ENCODE measurements around the gene POLD4. TPM values are rescaled to one million over a fixed set of nuclear protein-coding genes. Genes with fewer than 3 reads are reported as not detected.

POLD4 gene
- total and polyA plus RNA-seq, 2 of the 13 experiments (the other 11 are each of a cell fraction or from before 2014, with no cell fraction given), result 10.5 to 27.4 TPM

- TF ChIP-seq ZNF121 (CRISPR knock-in tag; IDR thresholded peaks at IDR 0.05), result no peak
- TF ChIP-seq SSRP1 (CRISPR knock-in tag; IDR thresholded peaks at IDR 0.05), result no peak
- no peak for TF ChIP-seq E2F1 (CRISPR knock-in tag; IDR thresholded peaks at IDR 0.05)
- no peak for TF ChIP-seq ZNF17 (CRISPR knock-in tag; IDR thresholded peaks at IDR 0.05)
- TF ChIP-seq ZNF263 (CRISPR knock-in tag; IDR thresholded peaks at IDR 0.05), result no peak
- no peak for TF ChIP-seq ELF4 (CRISPR knock-in tag; IDR thresholded peaks at IDR 0.05; ENCODE audit: borderline replicate concordance)
- TF ChIP-seq NFKBIZ (CRISPR knock-in tag; IDR thresholded peaks at IDR 0.05), result no peak
- TF ChIP-seq RERE (CRISPR knock-in tag; IDR thresholded peaks at IDR 0.05; ENCODE audit: low read depth), result no peak
- TF ChIP-seq ZBTB38 (CRISPR knock-in tag; IDR thresholded peaks at IDR 0.05), result no peak
- no peak for TF ChIP-seq PHB2 (IDR thresholded peaks at IDR 0.05; ENCODE audit: partially characterized antibody)
- 0 out of 2 replicates have a peak, but pooled peaks have one; percentile 19 for TF ChIP-seq ZNF264 (CRISPR knock-in tag; IDR thresholded peaks at IDR 0.05)
- no peak for TF ChIP-seq ZIK1 (CRISPR knock-in tag; IDR thresholded peaks at IDR 0.05; ENCODE audit: borderline replicate concordance, low read depth)
- TF ChIP-seq TRIM22 (IDR thresholded peaks at IDR 0.05), result no peak
- TF ChIP-seq ZNF674 (CRISPR knock-in tag; IDR thresholded peaks at IDR 0.05; ENCODE audit: low read depth), result no peak
- TF ChIP-seq SRSF1 (optimal IDR thresholded peaks at IDR 0.05; ENCODE audit: low read depth, low read length), result peak; percentile 85
- no peak for TF ChIP-seq ZNF512B (CRISPR knock-in tag; IDR thresholded peaks at IDR 0.05; ENCODE audit: borderline replicate concordance)
- no peak for TF ChIP-seq HOXA7 (CRISPR knock-in tag; IDR thresholded peaks at IDR 0.05)
- TF ChIP-seq NRL (CRISPR knock-in tag; IDR thresholded peaks at IDR 0.05; ENCODE audit: borderline replicate concordance), result no peak
- no peak for TF ChIP-seq PLRG1 (conservative IDR thresholded peaks at IDR 0.05)
- TF ChIP-seq MED8 (CRISPR knock-in tag; IDR thresholded peaks at IDR 0.05; ENCODE audit: insufficient replicate concordance), result no peak
Observed at GRCh38 chr11:67353317-67354074, at the start of gene POLD4 (continued).
